HL-60 (cell line): ENCODE results near the gene AMPD2.

ENCODE experiments used
- DNase-seq, 2 experiments: peaks; one replicate each; pipeline ENCODE4 v3.0.0-alpha.2; 2010 to 2020; ENCODE audit warnings: low read depth in 1 of 2, low spot score in 1 of 2
- H3K27ac ChIP-seq: fragments of 250-450 bp; sonication (Bioruptor Pico); replicated peaks from 2 replicates; pipeline ENCODE4 v1.5.1; 2020; ENCODE audit warnings: mild to moderate bottlenecking, moderate library complexity
- H3K27me3 ChIP-seq: fragments of 250-450 bp; sonication (Bioruptor Pico); 2 replicates; pipeline ENCODE4 v1.5.1; 2021; ENCODE audit warnings: mild to moderate bottlenecking, moderate library complexity; ENCODE audit not compliant: insufficient read depth, poor library complexity, severe bottlenecking
- H3K4me3 ChIP-seq: replicated peaks from 2 replicates; pipeline ENCODE4 v1.5.1; 2011; ENCODE audit warnings: mild to moderate bottlenecking, control low read depth, low read length; ENCODE audit not compliant: insufficient read depth
- GABPA ChIP-seq: IDR thresholded peaks from 2 replicates; pipeline ENCODE4 v1.6.1; 2012; ENCODE audit warnings: low read depth
- POLR2AphosphoS5 ChIP-seq: IDR thresholded peaks from 2 replicates; pipeline ENCODE4 v1.6.1; 2012; ENCODE audit warnings: low read depth
- SPI1 ChIP-seq: IDR thresholded peaks from 2 replicates; pipeline ENCODE4 v1.6.1; 2012; ENCODE audit warnings: low read depth, mild to moderate bottlenecking, borderline replicate concordance
- TF ChIP-seq, protein P1 (sequence below): IDR thresholded peaks from one replicate; pipeline ENCODE4 v1.5.1; 2011; ENCODE audit warnings: low read length, control low read depth, inconsistent platforms; ENCODE audit not compliant: insufficient read depth
- TF ChIP-seq, protein P2 (sequence below): IDR thresholded peaks from 2 replicates; pipeline ENCODE4 v1.6.1; 2012; ENCODE audit warnings: low read depth; ENCODE audit not compliant: insufficient replicate concordance

AMPD2 gene

DNA sequence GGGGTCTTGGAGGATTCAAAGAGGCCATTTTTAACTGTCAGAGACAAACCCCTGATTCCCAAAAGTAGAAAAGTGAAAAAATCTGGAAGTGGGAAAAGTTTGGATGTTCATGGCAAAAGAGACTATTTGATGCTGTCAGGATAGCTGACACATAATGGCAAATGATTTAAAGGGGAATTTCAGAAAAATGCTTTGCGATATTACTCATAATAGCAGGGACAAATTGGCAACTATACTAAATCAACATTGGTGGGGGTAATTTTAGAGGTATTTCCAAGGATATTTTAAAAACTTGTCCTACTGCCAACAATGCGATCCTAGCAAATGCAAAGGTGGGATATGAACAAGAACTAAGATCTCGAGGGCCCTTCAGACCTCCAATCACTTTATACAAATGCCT lies 31.0 kb downstream of the AMPD2 start:
- Histone ChIP-seq H3K27ac (no peak overlapping the region), H3K27me3 (no peaks in the 10 kb centered on the region), H3K4me3 (no peak overlapping the region)
- no peak for DNase-seq
- TF ChIP-seq, protein P1, sequence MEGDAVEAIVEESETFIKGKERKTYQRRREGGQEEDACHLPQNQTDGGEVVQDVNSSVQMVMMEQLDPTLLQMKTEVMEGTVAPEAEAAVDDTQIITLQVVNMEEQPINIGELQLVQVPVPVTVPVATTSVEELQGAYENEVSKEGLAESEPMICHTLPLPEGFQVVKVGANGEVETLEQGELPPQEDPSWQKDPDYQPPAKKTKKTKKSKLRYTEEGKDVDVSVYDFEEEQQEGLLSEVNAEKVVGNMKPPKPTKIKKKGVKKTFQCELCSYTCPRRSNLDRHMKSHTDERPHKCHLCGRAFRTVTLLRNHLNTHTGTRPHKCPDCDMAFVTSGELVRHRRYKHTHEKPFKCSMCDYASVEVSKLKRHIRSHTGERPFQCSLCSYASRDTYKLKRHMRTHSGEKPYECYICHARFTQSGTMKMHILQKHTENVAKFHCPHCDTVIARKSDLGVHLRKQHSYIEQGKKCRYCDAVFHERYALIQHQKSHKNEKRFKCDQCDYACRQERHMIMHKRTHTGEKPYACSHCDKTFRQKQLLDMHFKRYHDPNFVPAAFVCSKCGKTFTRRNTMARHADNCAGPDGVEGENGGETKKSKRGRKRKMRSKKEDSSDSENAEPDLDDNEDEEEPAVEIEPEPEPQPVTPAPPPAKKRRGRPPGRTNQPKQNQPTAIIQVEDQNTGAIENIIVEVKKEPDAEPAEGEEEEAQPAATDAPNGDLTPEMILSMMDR = no peak
- TF ChIP-seq POLR2AphosphoS5 (no peak), SPI1 (no peak), GABPA (no peak)
- TF ChIP-seq, protein P2, sequence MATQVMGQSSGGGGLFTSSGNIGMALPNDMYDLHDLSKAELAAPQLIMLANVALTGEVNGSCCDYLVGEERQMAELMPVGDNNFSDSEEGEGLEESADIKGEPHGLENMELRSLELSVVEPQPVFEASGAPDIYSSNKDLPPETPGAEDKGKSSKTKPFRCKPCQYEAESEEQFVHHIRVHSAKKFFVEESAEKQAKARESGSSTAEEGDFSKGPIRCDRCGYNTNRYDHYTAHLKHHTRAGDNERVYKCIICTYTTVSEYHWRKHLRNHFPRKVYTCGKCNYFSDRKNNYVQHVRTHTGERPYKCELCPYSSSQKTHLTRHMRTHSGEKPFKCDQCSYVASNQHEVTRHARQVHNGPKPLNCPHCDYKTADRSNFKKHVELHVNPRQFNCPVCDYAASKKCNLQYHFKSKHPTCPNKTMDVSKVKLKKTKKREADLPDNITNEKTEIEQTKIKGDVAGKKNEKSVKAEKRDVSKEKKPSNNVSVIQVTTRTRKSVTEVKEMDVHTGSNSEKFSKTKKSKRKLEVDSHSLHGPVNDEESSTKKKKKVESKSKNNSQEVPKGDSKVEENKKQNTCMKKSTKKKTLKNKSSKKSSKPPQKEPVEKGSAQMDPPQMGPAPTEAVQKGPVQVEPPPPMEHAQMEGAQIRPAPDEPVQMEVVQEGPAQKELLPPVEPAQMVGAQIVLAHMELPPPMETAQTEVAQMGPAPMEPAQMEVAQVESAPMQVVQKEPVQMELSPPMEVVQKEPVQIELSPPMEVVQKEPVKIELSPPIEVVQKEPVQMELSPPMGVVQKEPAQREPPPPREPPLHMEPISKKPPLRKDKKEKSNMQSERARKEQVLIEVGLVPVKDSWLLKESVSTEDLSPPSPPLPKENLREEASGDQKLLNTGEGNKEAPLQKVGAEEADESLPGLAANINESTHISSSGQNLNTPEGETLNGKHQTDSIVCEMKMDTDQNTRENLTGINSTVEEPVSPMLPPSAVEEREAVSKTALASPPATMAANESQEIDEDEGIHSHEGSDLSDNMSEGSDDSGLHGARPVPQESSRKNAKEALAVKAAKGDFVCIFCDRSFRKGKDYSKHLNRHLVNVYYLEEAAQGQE = no peak

DNA sequence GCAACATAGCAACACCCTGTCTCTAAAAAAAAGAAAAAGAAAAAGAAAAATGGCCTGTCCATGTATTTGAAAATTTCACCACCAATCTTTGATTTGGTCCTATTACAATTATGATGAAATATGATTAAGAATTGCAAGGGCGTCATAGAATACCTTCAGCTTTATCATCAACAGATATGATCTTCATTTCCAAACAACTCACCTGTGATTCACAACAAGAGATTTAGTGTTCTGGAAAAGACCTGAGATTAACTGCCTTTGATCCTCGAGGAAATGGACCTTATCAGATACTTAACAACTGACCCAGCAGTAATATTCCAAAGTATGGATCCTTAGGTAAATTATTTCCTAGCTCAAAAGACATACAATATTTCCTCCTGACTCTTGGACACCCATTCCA lies 32.8 kb downstream of the AMPD2 start:
- no peaks in the 10 kb centered on the region for H3K27me3 ChIP-seq
- H3K4me3 ChIP-seq = no peak overlapping the region
- no peak overlapping the region for H3K27ac ChIP-seq
- TF ChIP-seq, protein P2 = no peak
- TF ChIP-seq SPI1 (no peak), POLR2AphosphoS5 (no peak), GABPA (no peak)
- TF ChIP-seq, protein P1 = no peak
- DNase-seq = no peak

DNA sequence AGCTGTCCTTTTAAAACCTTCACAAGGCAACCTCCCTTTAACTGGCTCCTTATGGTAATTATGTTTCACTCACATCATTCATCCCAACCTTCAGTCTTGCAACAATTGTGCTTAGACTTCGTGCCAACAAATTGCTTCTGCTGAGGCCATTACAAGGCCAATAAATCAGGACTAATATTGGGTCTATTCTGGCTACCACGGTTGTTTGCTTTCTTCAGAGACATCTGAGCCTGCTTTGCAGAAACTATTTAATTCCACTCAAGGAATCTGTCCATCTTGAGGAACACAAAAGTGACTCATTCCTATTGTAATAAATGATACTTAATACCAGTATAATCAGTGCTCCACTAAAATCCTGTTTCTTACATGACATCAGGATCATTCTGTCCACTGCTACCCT lies 33.7 kb downstream of the AMPD2 start:
- Histone ChIP-seq H3K4me3 (no peak overlapping the region), H3K27me3 (no peaks in the 10 kb centered on the region), H3K27ac (no peak overlapping the region)
- TF ChIP-seq, protein P1 = no peak
- TF ChIP-seq, protein P2 = no peak
- TF ChIP-seq SPI1 (no peak), GABPA (no peak), POLR2AphosphoS5 (no peak)
- DNase-seq = no peak
